ENCODE measurements around the gene CDH24.

Gene CDH24

GRCh38 chr14:23062002-23062401 is 4.7 kb upstream of the CDH24 start:
- no peak for TF ChIP-seq CTCF (IDR thresholded peaks at IDR 0.05; ENCODE audit: borderline replicate concordance, extremely low read depth, low read length, poor library complexity, severe bottlenecking)
- no peak for TF ChIP-seq EZH2 (IDR thresholded peaks at IDR 0.05; ENCODE audit: borderline replicate concordance, low read depth, low read length, severe bottlenecking)
- Histone ChIP-seq H4K20me1 (ENCODE audit: insufficient read depth, low read length) (peaks cover 28% of the 10 kb centered on the region; the same call in 1 of the 2 replicates), H3K27me3 (ENCODE audit: insufficient read depth, low read length, poor library complexity) (peaks cover 3% of the 10 kb centered on the region), H3K4me3 (ENCODE audit: low read depth in 1 of 2, low read length in 2 of 2) (no peak overlapping the region), H3K4me2 (ENCODE audit: insufficient read depth, low read length) (no peak overlapping the region), H3K79me2 (ENCODE audit: insufficient read depth, low read length) (peaks cover 11% of the 10 kb centered on the region), H3K27ac (ENCODE audit: low read length) (no peak overlapping the region), H3K4me1 (ENCODE audit: insufficient read depth, low read length) (peaks cover 11% of the 10 kb centered on the region), H2AFZ (ENCODE audit: low read depth, low read length) (no peak overlapping the region), H3K36me3 (ENCODE audit: insufficient read depth, low read length) (peaks cover 79% of the 10 kb centered on the region), H3K9ac (ENCODE audit: low read depth, low read length) (no peak overlapping the region), H3K9me3 (ENCODE audit: insufficient read depth, low read length, severe bottlenecking) (no peaks in the 10 kb centered on the region)
- DNase-seq (no peak), ATAC-seq (ENCODE audit: insufficient read depth, low read depth) (no peak)

DNA sequence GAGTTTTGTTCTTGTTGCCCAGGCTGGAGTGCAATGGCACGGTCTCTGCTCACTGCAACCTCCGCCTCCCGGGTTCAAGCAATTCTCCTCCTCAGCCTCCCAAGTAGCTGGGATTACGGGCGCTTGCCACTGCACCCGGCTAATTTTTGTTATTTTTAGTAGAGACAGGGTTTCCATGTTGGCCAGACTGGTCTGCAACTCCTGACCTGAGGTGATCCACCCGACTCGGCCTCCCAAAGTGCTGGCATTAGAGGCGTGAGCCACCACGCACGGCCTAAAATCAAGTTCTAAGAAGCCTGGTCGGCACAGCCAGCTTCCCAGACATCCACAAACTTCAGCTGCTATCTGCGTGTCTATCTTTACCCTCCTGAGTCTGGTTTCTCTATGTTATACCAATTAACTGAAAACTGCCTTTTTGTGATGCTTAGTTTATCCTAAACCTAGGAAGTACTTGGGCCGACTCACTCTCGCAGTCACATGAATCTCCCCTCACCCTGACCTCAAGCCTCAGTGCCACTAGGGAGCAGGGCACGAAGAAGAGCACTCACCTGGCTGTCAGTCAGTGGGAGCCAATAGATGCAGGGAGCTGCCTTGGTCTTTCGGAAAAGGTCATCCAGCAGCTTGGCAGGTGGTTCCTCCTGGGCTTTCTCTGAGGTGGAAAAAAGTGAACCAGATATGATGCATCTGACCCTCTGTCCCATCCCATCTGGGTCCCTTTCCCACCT is 3.4 kb upstream of the CDH24 start:
- TF ChIP-seq EZH2 (IDR thresholded peaks at IDR 0.05; ENCODE audit: borderline replicate concordance, low read depth, low read length, severe bottlenecking) (no peak), CTCF (IDR thresholded peaks at IDR 0.05; ENCODE audit: borderline replicate concordance, extremely low read depth, low read length, poor library complexity, severe bottlenecking) (no peak)
- ATAC-seq (ENCODE audit: insufficient read depth, low read depth) (no peak), DNase-seq (no peak)
- Histone ChIP-seq H3K4me3 (ENCODE audit: low read depth in 1 of 2, low read length in 2 of 2) (no peak overlapping the region), H3K79me2 (ENCODE audit: insufficient read depth, low read length) (0 out of 2 replicates have a peak, but pooled peaks cover 2% of the 10 kb centered on the region), H3K9ac (ENCODE audit: low read depth, low read length) (no peak overlapping the region), H3K27ac (ENCODE audit: low read length) (no peak overlapping the region), H3K4me2 (ENCODE audit: insufficient read depth, low read length) (no peak overlapping the region), H3K4me1 (ENCODE audit: insufficient read depth, low read length) (peaks cover 19% of the 10 kb centered on the region), H4K20me1 (ENCODE audit: insufficient read depth, low read length) (peaks cover 22% of the 10 kb centered on the region), H3K36me3 (ENCODE audit: insufficient read depth, low read length) (peaks cover 67% of the 10 kb centered on the region), H3K27me3 (ENCODE audit: insufficient read depth, low read length, poor library complexity) (peaks cover 6% of the 10 kb centered on the region), H2AFZ (ENCODE audit: low read depth, low read length) (no peak overlapping the region), H3K9me3 (ENCODE audit: insufficient read depth, low read length, severe bottlenecking) (no peaks in the 10 kb centered on the region)

DNA sequence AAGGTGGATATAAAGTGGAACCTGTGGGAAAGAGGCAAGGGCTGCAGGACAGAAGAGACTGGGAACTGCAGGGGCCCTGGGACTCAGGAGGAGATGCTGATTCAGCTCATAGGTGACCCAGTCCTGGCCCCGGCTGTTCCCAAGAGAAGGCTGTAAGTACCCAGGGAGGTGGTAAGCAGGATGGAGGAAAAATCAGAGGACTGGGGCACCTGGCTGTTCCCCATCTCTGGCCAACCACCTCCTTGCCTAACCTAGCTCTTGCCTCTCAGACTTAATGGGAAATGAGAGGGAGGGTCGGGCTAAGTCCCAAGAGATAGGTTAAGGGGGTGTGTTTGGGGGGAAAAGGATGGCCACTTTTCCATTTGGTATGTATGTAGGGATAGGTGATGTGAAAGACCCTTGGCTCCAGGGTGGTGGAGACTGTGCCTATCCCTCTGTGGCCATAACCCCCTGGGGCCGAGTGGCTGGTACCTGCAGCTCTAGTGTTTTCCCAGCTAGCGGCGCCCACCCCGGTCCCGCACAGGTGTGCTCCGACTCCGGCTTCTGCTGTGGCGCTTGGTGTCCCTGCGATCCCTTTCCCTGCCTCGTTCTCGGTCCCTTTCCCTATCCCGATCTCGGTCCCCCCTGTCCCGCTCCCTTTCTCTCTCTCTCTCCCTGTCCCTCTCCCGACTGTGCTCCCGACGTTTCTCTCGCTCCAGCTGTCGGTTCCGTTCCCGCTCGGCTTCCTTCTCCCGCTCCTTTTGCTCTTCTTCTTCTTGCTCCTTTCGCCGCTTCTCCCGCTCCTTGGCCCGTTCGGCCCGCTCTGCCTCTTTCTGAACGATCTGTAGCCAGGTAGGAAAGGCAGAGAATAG is 1.6 kb upstream of the CDH24 start:
- ATAC-seq (ENCODE audit: insufficient read depth, low read depth) (no peak), DNase-seq (no peak)
- peaks cover 6% of the 10 kb centered on the region for H3K27me3 ChIP-seq (ENCODE audit: insufficient read depth, low read length, poor library complexity)
- H3K36me3 ChIP-seq (ENCODE audit: insufficient read depth, low read length), result peaks cover 49% of the 10 kb centered on the region
- H3K4me1 ChIP-seq (ENCODE audit: insufficient read depth, low read length), result peaks cover 19% of the 10 kb centered on the region
- H3K9ac ChIP-seq (ENCODE audit: low read depth, low read length), result no peak overlapping the region
- H3K4me3 ChIP-seq (ENCODE audit: low read depth in 1 of 2, low read length in 2 of 2), result no peak overlapping the region
- TF ChIP-seq CTCF (IDR thresholded peaks at IDR 0.05; ENCODE audit: borderline replicate concordance, extremely low read depth, low read length, poor library complexity, severe bottlenecking) (no peak), EZH2 (IDR thresholded peaks at IDR 0.05; ENCODE audit: borderline replicate concordance, low read depth, low read length, severe bottlenecking) (no peak)
- no peak overlapping the region for H3K27ac ChIP-seq (ENCODE audit: low read length)
- no peak overlapping the region for H2AFZ ChIP-seq (ENCODE audit: low read depth, low read length)
- H3K9me3 ChIP-seq (ENCODE audit: insufficient read depth, low read length, severe bottlenecking), result no peaks in the 10 kb centered on the region
- H3K79me2 ChIP-seq (ENCODE audit: insufficient read depth, low read length), result no peaks in the 10 kb centered on the region
- H4K20me1 ChIP-seq (ENCODE audit: insufficient read depth, low read length), result peaks cover 15% of the 10 kb centered on the region
- no peak overlapping the region for H3K4me2 ChIP-seq (ENCODE audit: insufficient read depth, low read length)
